Measurements from ENCODE around the gene CAPN7.

- TF ChIP-seq TCF7L2 (IDR thresholded peaks at IDR 0.05; ENCODE audit: borderline replicate concordance, extremely low read depth, insufficient read depth, insufficient read length) (no peak), POLR2AphosphoS5 (IDR thresholded peaks at IDR 0.05; ENCODE audit: low read depth, low read length) (no peak), POLR2A (IDR thresholded peaks at IDR 0.05; ENCODE audit: borderline replicate concordance, extremely low read depth, insufficient read depth, insufficient read length) (no peak), ZBTB33 (IDR thresholded peaks at IDR 0.05; ENCODE audit: extremely low read depth, insufficient replicate concordance, low read length) (no peak), CTCF (IDR thresholded peaks at IDR 0.05 in 2 of 3, conservative IDR thresholded peaks at IDR 0.05 in 1 of 3; ENCODE audit: borderline replicate concordance in 1 of 3, insufficient read depth in 1 of 3, low read depth in 2 of 3, low read length in 2 of 3) (peak in 2 of 3 experiments; percentile 3 to 28; a peak in 1 of 6 replicates), SRF (IDR thresholded peaks at IDR 0.05; ENCODE audit: low read depth) (no peak), CEBPB (IDR thresholded peaks at IDR 0.05; ENCODE audit: low read depth) (no peak), MAX (IDR thresholded peaks at IDR 0.05) (no peak), EGR1 (IDR thresholded peaks at IDR 0.05; ENCODE audit: low read depth) (no peak), EZH2 (IDR thresholded peaks at IDR 0.05) (no peak)
Observed at GRCh38 chr3:15272426-15273196, 66.6 kb downstream of the CAPN7 start.
